Measurements from ENCODE around the gene CDK5RAP2. TPM values are rescaled to one million over a fixed set of nuclear protein-coding genes. Genes with fewer than 3 reads are reported as not detected.

Gene CDK5RAP2
- total RNA-seq, 1 donor from 2014 or later: 40.4 TPM

- TF ChIP-seq CTCF (IDR thresholded peaks at IDR 0.05): no peak
- peak overlapping the region; percentile 22 for H3K4me3 Mint-ChIP-seq (ENCODE audit: unreplicated experiment)
- peaks cover 17% of the 10 kb centered on the region for H3K36me3 Mint-ChIP-seq (ENCODE audit: low read depth)
- H3K27me3 Mint-ChIP-seq (ENCODE audit: low read depth): no peaks in the 10 kb centered on the region
- H3K27ac Mint-ChIP-seq (ENCODE audit: unreplicated experiment): peak overlapping the region; percentile 37
- peaks cover 52% of the 10 kb centered on the region for H3K4me1 Mint-ChIP-seq (ENCODE audit: low read depth)
- no peaks in the 10 kb centered on the region for H3K9me3 Mint-ChIP-seq (ENCODE audit: low read depth)
- no peak for DNase-seq (ENCODE audit: low spot score)
These were observed 193.4 kb downstream of the CDK5RAP2 start for GRCh38 chr9:120386390-120387131.

GRCh38 chr9:120385606-120386389 is 194.2 kb downstream of the CDK5RAP2 start:
- Mint-ChIP-seq H3K27ac (ENCODE audit: unreplicated experiment) (no peak overlapping the region), H3K36me3 (ENCODE audit: low read depth) (peaks cover 11% of the 10 kb centered on the region), H3K4me1 (ENCODE audit: low read depth) (peaks cover 52% of the 10 kb centered on the region), H3K4me3 (ENCODE audit: unreplicated experiment) (no peak overlapping the region), H3K9me3 (ENCODE audit: low read depth) (no peaks in the 10 kb centered on the region), H3K27me3 (ENCODE audit: low read depth) (no peaks in the 10 kb centered on the region)
- no peak for DNase-seq (ENCODE audit: low spot score)
- TF ChIP-seq CTCF (IDR thresholded peaks at IDR 0.05): no peak

GRCh38 chr9:120384925-120385272 is 195.1 kb downstream of the CDK5RAP2 start:
- DNase-seq (ENCODE audit: low spot score): no peak
- Mint-ChIP-seq H3K27me3 (ENCODE audit: low read depth) (no peaks in the 10 kb centered on the region), H3K4me1 (ENCODE audit: low read depth) (peaks cover 52% of the 10 kb centered on the region), H3K9me3 (ENCODE audit: low read depth) (peaks cover 2% of the 10 kb centered on the region), H3K36me3 (ENCODE audit: low read depth) (peaks cover 9% of the 10 kb centered on the region), H3K4me3 (ENCODE audit: unreplicated experiment) (no peak overlapping the region), H3K27ac (ENCODE audit: unreplicated experiment) (peak overlapping the region; percentile 86)
- TF ChIP-seq CTCF (IDR thresholded peaks at IDR 0.05): no peak

GRCh38 chr9:120383999-120384924 is 195.7 kb downstream of the CDK5RAP2 start:
- Mint-ChIP-seq H3K27me3 (ENCODE audit: low read depth) (no peaks in the 10 kb centered on the region), H3K9me3 (ENCODE audit: low read depth) (peaks cover 2% of the 10 kb centered on the region), H3K4me3 (ENCODE audit: unreplicated experiment) (no peak overlapping the region), H3K36me3 (ENCODE audit: low read depth) (peaks cover 6% of the 10 kb centered on the region), H3K27ac (ENCODE audit: unreplicated experiment) (peak overlapping the region; percentile 86), H3K4me1 (ENCODE audit: low read depth) (peaks cover 52% of the 10 kb centered on the region)
- no peak for DNase-seq (ENCODE audit: low spot score)
- peak; percentile 11 for TF ChIP-seq CTCF (IDR thresholded peaks at IDR 0.05)

- H3K4me3 Mint-ChIP-seq (ENCODE audit: unreplicated experiment): no peak overlapping the region
- no peaks in the 10 kb centered on the region for H3K27me3 Mint-ChIP-seq (ENCODE audit: low read depth)
- peaks cover 48% of the 10 kb centered on the region for H3K4me1 Mint-ChIP-seq (ENCODE audit: low read depth)
- H3K36me3 Mint-ChIP-seq (ENCODE audit: low read depth): peaks cover 1% of the 10 kb centered on the region
- DNase-seq (ENCODE audit: low spot score): no peak
- TF ChIP-seq CTCF (IDR thresholded peaks at IDR 0.05): no peak
- peaks cover 2% of the 10 kb centered on the region for H3K9me3 Mint-ChIP-seq (ENCODE audit: low read depth)
- peak overlapping the region; percentile 86 for H3K27ac Mint-ChIP-seq (ENCODE audit: unreplicated experiment)
These were observed 196.4 kb downstream of the CDK5RAP2 start for GRCh38 chr9:120383611-120383998.
